Right lobe of liver (tissue), 6 donors: ENCODE data around the gene DHRS9. TPM values are rescaled to one million over a fixed set of nuclear protein-coding genes. Genes with fewer than 3 reads are reported as not detected.
A peak's percentile ranks its signal among the peaks of the same experiment; 100 is the strongest.

Source experiments
- ATAC-seq, 4 donors: fragments of 200-7000 bp; cut with Tn5 transposase; one replicate each; pipeline ENCODE4 v1.9.1; 2020; ENCODE audit warnings: mild to moderate bottlenecking in 4 of 4, moderate library complexity in 4 of 4
- DNase-seq, 3 donors: peaks; one replicate each; pipeline ENCODE4 v3.0.0-alpha.2; 2020
- H3K27ac ChIP-seq, 3 donors: fragments of 200-600 bp; one replicate each; pipeline ENCODE4 v1.8.0; 2022
- H3K27me3 ChIP-seq, 2 donors: fragments of 200-600 bp; one replicate each; pipeline ENCODE4 v1.8.0; 2022
- H3K36me3 ChIP-seq, 4 donors: fragments of 200-600 bp; sonication (generic) in 1 of 4; one replicate each; pipeline versions ENCODE4 v1.5.1 to v1.8.0; 2017 to 2022; ENCODE audit warnings: control low read depth in 1 of 4
- H3K4me1 ChIP-seq, 4 donors: fragments of 200-600 bp; sonication (generic) in 1 of 4; one replicate each; pipeline versions ENCODE4 v1.5.1 to v1.8.0; 2017 to 2022; ENCODE audit warnings: control low read depth in 1 of 4
- H3K4me3 ChIP-seq, 3 donors: fragments of 200-600 bp; one replicate each; pipeline ENCODE4 v1.8.0; 2022
- H3K9me3 ChIP-seq, 4 donors: fragments of 200-600 bp; sonication (generic) in 1 of 4; one replicate each; pipeline versions ENCODE4 v1.5.1 to v1.8.0; 2017 to 2022; ENCODE audit warnings: control low read depth in 1 of 4
- POLR2A ChIP-seq: fragments of 450-650 bp; IDR thresholded peaks from one replicate; pipeline ENCODE4 v1.6.1; 2017; ENCODE audit warnings: antibody characterized with exemption, mild to moderate bottlenecking
- WGBS: methylation state at CpG from one replicate; pipeline ENCODE4 v1.1.6; 2018; ENCODE audit warnings: low coverage, low lambda C conversion rate; ENCODE audit not compliant: insufficient coverage; ENCODE audit errors: missing lambda C conversion rate; 5-methylcytosine and 5-hydroxymethylcytosine counted together
- intact Hi-C, 2 donors: fragments of 100-400 bp; cut with DNase I; formaldehyde crosslinking; loops; one replicate each; pipeline versions ENCODE4 v1.11.2 to v1.14.1; 2022
- total RNA-seq, 6 experiments: library from RNA; depleted of rRNA in 2 of 6; stranded (reverse); fragments of >200 nt in 2 of 6; fragmentation: NEBNext Ultra II Directional in 3 of 6; extraction: Animal tissue kit (Norgen Biotek cat#: 25700) in 3 of 6; gene quantifications; one replicate each; pipeline versions ENCODE4 v1.1.0 to v1.2.4, GENCODE V29; 2016 to 2023
- TF ChIP-seq, protein P1 (sequence below), 4 donors: fragments of 200-600 bp in 3 of 4; fragments of 450-650 bp in 1 of 4; IDR thresholded peaks; one replicate each; pipeline versions ENCODE4 v1.5.1 to v1.8.0; 2016 to 2022; ENCODE audit warnings: antibody characterized with exemption in 4 of 4, mild to moderate bottlenecking in 2 of 4
- donor health status: DM: no; HTN: yes; CAD: no.
- donor health status: DM: no; HTN: no; CAD: no.
- donor health status: DM: no; HTN: no; CAD: no.
- donor health status: DM: no; HTN: yes; CAD: no.
- donor health status: DM: no; HTN: yes; CAD: no.

Gene DHRS9
- total RNA-seq, 6 experiments from 2014 or later: 0.29 to 1.2 (median 0.55) TPM

- DNase-seq (peak in 1 of 3 donors; percentile 75), ATAC-seq (peak; percentile 76 to 92 (median 82))
- TF ChIP-seq POLR2A: peak; percentile 59
- TF ChIP-seq, protein P1, sequence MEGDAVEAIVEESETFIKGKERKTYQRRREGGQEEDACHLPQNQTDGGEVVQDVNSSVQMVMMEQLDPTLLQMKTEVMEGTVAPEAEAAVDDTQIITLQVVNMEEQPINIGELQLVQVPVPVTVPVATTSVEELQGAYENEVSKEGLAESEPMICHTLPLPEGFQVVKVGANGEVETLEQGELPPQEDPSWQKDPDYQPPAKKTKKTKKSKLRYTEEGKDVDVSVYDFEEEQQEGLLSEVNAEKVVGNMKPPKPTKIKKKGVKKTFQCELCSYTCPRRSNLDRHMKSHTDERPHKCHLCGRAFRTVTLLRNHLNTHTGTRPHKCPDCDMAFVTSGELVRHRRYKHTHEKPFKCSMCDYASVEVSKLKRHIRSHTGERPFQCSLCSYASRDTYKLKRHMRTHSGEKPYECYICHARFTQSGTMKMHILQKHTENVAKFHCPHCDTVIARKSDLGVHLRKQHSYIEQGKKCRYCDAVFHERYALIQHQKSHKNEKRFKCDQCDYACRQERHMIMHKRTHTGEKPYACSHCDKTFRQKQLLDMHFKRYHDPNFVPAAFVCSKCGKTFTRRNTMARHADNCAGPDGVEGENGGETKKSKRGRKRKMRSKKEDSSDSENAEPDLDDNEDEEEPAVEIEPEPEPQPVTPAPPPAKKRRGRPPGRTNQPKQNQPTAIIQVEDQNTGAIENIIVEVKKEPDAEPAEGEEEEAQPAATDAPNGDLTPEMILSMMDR (IDR thresholded peaks at IDR 0.05): no peak
- H3K36me3 ChIP-seq: no peaks in the 10 kb centered on the region
- H3K27me3 ChIP-seq: no peaks in the 10 kb centered on the region
- no peaks in the 10 kb centered on the region for H3K9me3 ChIP-seq
- intact Hi-C loops: no loop called here
- peak within 1 kb of the TSS; percentile 11 to 96 (median 84) for H3K27ac ChIP-seq
- WGBS: 12% methylated on average over 3 of the region's 3 CpGs
- H3K4me3 ChIP-seq: peak within 1 kb of the TSS; percentile 26 to 65 (median 61)
- H3K4me1 ChIP-seq: peaks cover 0 to 49% (median 3%) of the 10 kb centered on the region in 4 donors
These were observed 38.2 kb upstream of the DHRS9 start, which contains the start of gene ABCB11 for GRCh38 chr2:169031202-169031601. Gene ABCB11 (minus strand): TSS chr2:169031324. CDS start chr2:169018125, 13,199 bp downstream.

DNA sequence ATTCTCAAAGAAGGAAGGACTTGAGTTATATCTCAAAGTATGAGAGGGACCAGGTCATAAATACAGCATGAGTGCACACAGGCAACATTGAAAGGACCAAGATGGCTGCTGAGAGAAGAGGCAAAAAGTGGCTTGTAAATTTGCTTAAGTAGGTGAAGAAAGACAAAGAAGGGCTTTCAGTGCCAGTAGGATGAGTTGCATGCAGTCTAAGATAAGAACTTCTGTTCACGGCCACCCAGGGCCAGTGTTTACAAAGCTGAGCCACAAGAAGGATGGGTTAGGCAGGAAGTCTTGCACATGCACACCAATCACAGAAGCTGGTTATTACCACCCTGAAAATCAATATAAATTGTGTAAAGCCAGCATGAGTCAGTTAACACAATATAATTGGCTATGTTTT is 35.1 kb upstream of the DHRS9 start:
- DNase-seq (peak in 1 of 3 donors; percentile 27), ATAC-seq (peak in 2 of 4 donors; percentile 9 to 40)
- Histone ChIP-seq H3K4me3 (no peak overlapping the region), H3K27me3 (no peaks in the 10 kb centered on the region), H3K36me3 (no peaks in the 10 kb centered on the region), H3K9me3 (no peaks in the 10 kb centered on the region), H3K27ac (no peak overlapping the region), H3K4me1 (peaks cover 0 to 25% (median 3%) of the 10 kb centered on the region in 4 donors)
- TF ChIP-seq, protein P1 (IDR thresholded peaks at IDR 0.05): no peak
- TF ChIP-seq POLR2A: no peak
- 0% methylated on average over 1 of the region's 1 CpG for WGBS
- intact Hi-C loops: no loop called here

GRCh38 chr2:169034984-169035544 is 34.3 kb upstream of the DHRS9 start:
- ATAC-seq: peak in 1 of 4 donors; percentile 6
- Histone ChIP-seq H3K27ac (peak overlapping the region in 1 of 3 donors; percentile 10), H3K9me3 (no peaks in the 10 kb centered on the region), H3K27me3 (no peaks in the 10 kb centered on the region), H3K4me3 (no peak overlapping the region), H3K36me3 (no peaks in the 10 kb centered on the region), H3K4me1 (peaks cover 0 to 25% (median 3%) of the 10 kb centered on the region in 4 donors)
- intact Hi-C loops: no loop called here
- no peak for DNase-seq
- TF ChIP-seq, protein P1 (IDR thresholded peaks at IDR 0.05): no peak
- TF ChIP-seq POLR2A: no peak

- WGBS: 92% methylated on average over 1 of the region's 1 CpG
- DNase-seq (no peak), ATAC-seq (no peak)
- Histone ChIP-seq H3K27ac (no peak overlapping the region), H3K27me3 (no peaks in the 10 kb centered on the region), H3K4me3 (no peak overlapping the region), H3K4me1 (peaks cover 0 to 25% (median 3%) of the 10 kb centered on the region in 4 donors), H3K36me3 (no peaks in the 10 kb centered on the region), H3K9me3 (no peaks in the 10 kb centered on the region)
- intact Hi-C loops: no loop called here
- TF ChIP-seq POLR2A: no peak
- TF ChIP-seq, protein P1 (IDR thresholded peaks at IDR 0.05): no peak
These were observed 33.5 kb upstream of the DHRS9 start for GRCh38 chr2:169035887-169036286.
